NCI-H128 (cell line): ENCODE data around the gene PFDN2.

Experiments used
- DNase-seq: peaks from one replicate; lab custom pipeline; 2025; ENCODE audit not compliant: unreplicated experiment; lab: John Stamatoyannopoulos, UW

Gene PFDN2

GRCh38 chr1:161061419-161061818, 56.4 kb downstream of the PFDN2 start:
- DNase-seq: no peak

- DNase-seq: no peak
Measured at GRCh38 chr1:161059293-161059692, 58.5 kb downstream of the PFDN2 start.

- DNase-seq: no peak
Measured at GRCh38 chr1:161054805-161055204, 63.0 kb downstream of the PFDN2 start.

- no peak for DNase-seq
Measured at GRCh38 chr1:161054232-161054631, 63.6 kb downstream of the PFDN2 start.

- DNase-seq: no peak
Measured at GRCh38 chr1:161052899-161053298, 64.9 kb downstream of the PFDN2 start.

- DNase-seq: no peak
Measured at GRCh38 chr1:161051219-161051618, 66.6 kb downstream of the PFDN2 start.
